Lower leg skin (tissue), 3 donors: ENCODE results near the gene PRKCE.

ENCODE experiments used
- CTCF ChIP-seq, 3 donors: fragments of 450-650 bp; IDR thresholded peaks; one replicate each; pipeline ENCODE4 v1.5.1; 2016; ENCODE audit warnings: antibody characterized with exemption in 3 of 3, mild to moderate bottlenecking in 3 of 3, moderate library complexity in 2 of 3
- POLR2A ChIP-seq, 2 donors: fragments of 450-650 bp; IDR thresholded peaks; one replicate each; pipeline ENCODE4 v1.6.1; 2016 to 2017; ENCODE audit warnings: antibody characterized with exemption in 2 of 2, mild to moderate bottlenecking in 1 of 2, moderate library complexity in 1 of 2

- TF ChIP-seq CTCF (IDR thresholded peaks at IDR 0.05) (no peak), POLR2A (IDR thresholded peaks at IDR 0.05) (no peak)
These were observed 3.4 kb upstream of the PRKCE start for GRCh38 chr2:45647986-45648520.
